NCI-H128 (cell line): ENCODE measurements around the gene UNC5A.

Experiments used
- DNase-seq: peaks from one replicate; lab custom pipeline; 2025; ENCODE audit not compliant: unreplicated experiment; lab: John Stamatoyannopoulos, UW

Gene UNC5A

GRCh38 chr5:176891331-176891958 is 81.1 kb downstream of the UNC5A start:
- DNase-seq, result no peak

- no peak for DNase-seq
Measured at GRCh38 chr5:176892663-176893062, 82.3 kb downstream of the UNC5A start.

GRCh38 chr5:176894298-176894697 is 83.9 kb downstream of the UNC5A start:
- no peak for DNase-seq

- no peak for DNase-seq
Measured at GRCh38 chr5:176895831-176896230, 85.5 kb downstream of the UNC5A start.

GRCh38 chr5:176897263-176897662 is 86.9 kb downstream of the UNC5A start:
- DNase-seq, result no peak

- no peak for DNase-seq
Measured at GRCh38 chr5:176899296-176899891, 89.0 kb downstream of the UNC5A start, which contains the start of gene HK3. TSS of gene HK3 (minus strand) at chr5:176899346. CDS start at chr5:176896159, 3,187 bp downstream.

- DNase-seq, result no peak
Measured at GRCh38 chr5:176899946-176900779, 89.8 kb downstream of the UNC5A start.

- no peak for DNase-seq
Measured at GRCh38 chr5:176900780-176901204, 90.4 kb downstream of the UNC5A start.

- no peak for DNase-seq
Measured at GRCh38 chr5:176901260-176902101, 91.1 kb downstream of the UNC5A start.

- DNase-seq, result no peak
Measured at GRCh38 chr5:176902102-176902814, 91.9 kb downstream of the UNC5A start.

- no peak for DNase-seq
Measured at GRCh38 chr5:176902911-176903664, 92.7 kb downstream of the UNC5A start.

GRCh38 chr5:176904276-176904675 is 93.9 kb downstream of the UNC5A start:
- no peak for DNase-seq

GRCh38 chr5:176906126-176906525 is 95.8 kb downstream of the UNC5A start:
- no peak for DNase-seq

GRCh38 chr5:176906796-176907195 is 96.4 kb downstream of the UNC5A start:
- no peak for DNase-seq

- no peak for DNase-seq
Measured at GRCh38 chr5:176908675-176909368, 98.5 kb downstream of the UNC5A start.

GRCh38 chr5:176912115-176912514 is 101.8 kb downstream of the UNC5A start:
- no peak for DNase-seq

GRCh38 chr5:176915906-176916305 is 105.5 kb downstream of the UNC5A start:
- DNase-seq, result no peak

GRCh38 chr5:176916337-176916736 is 106.0 kb downstream of the UNC5A start:
- DNase-seq, result no peak

- no peak for DNase-seq
Measured at GRCh38 chr5:176918613-176919012, 108.3 kb downstream of the UNC5A start.
